HFFc6 (cell line): ENCODE measurements around the gene BRAF. TPM values are rescaled to one million over a fixed set of nuclear protein-coding genes. Genes with fewer than 3 reads are reported as not detected.
"Not testable (repeated sequence)": the region's sequence is repeated elsewhere in the genome, so short reads cannot be mapped to it uniquely, and the experiment has no call there.

Experiments
- DNase-seq: peaks from one replicate; pipeline ENCODE4 v3.0.0-alpha.2; 2018
- H3K27ac Mint-ChIP-seq: 2 replicates; pipeline ENCODE4 v1.8.0; 2020; ENCODE audit warnings: mild to moderate bottlenecking, mixed read lengths
- H3K27me3 Mint-ChIP-seq: 2 replicates; pipeline ENCODE4 v1.8.0; 2021; ENCODE audit warnings: mild to moderate bottlenecking, moderate library complexity, mixed read lengths; ENCODE audit not compliant: insufficient read depth
- H3K36me3 Mint-ChIP-seq: 2 replicates; pipeline ENCODE4 v1.8.0; 2021; ENCODE audit warnings: low read depth, mixed read lengths
- H3K4me1 Mint-ChIP-seq: 2 replicates; pipeline ENCODE4 v1.8.0; 2020; ENCODE audit warnings: low read depth, mixed read lengths
- H3K4me3 Mint-ChIP-seq: 2 replicates; pipeline ENCODE4 v1.8.0; 2020; ENCODE audit warnings: mild to moderate bottlenecking, moderate library complexity, mixed read lengths
- H3K9me3 Mint-ChIP-seq: 2 replicates; pipeline ENCODE4 v1.8.0; 2020; ENCODE audit warnings: mild to moderate bottlenecking, mixed read lengths
- total RNA-seq, 6 experiments: library from RNA; stranded (reverse); fragmentation: NEBNext Ultra II Directional; extraction: Animal tissue kit (Norgen Biotek cat#: 25700); gene quantifications; 2 replicates in 1 of 6; 3 replicates in 5 of 6; pipeline ENCODE4 v1.2.3, GENCODE V29; 2021
- TF ChIP-seq, protein P1 (sequence below): fragments of 200-600 bp; sonication (generic); IDR thresholded peaks from 2 replicates; pipeline ENCODE4 v1.5.0; 2021; ENCODE audit warnings: antibody characterized with exemption, mild to moderate bottlenecking

The BRAF gene
- total RNA-seq, 6 experiments from 2014 or later = 20.3 to 24.2 (median 22.8) TPM

DNA sequence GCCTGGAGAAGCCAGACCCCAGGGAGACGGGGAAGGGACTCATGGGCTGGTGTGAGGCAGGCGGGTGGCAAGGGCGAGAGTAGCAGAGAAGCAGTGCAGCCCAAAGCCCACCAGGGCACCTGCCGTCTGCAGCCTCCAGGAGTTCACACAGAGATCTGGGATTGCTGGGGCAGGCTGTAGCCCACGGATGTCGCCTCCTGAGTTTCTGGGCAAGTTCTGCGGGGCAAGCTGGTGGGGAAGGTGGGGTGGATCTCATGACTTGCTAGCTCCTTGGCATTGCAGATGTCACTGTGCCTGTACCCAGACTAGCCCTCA, 246.0 kb downstream of the BRAF start:
- TF ChIP-seq, protein P1, sequence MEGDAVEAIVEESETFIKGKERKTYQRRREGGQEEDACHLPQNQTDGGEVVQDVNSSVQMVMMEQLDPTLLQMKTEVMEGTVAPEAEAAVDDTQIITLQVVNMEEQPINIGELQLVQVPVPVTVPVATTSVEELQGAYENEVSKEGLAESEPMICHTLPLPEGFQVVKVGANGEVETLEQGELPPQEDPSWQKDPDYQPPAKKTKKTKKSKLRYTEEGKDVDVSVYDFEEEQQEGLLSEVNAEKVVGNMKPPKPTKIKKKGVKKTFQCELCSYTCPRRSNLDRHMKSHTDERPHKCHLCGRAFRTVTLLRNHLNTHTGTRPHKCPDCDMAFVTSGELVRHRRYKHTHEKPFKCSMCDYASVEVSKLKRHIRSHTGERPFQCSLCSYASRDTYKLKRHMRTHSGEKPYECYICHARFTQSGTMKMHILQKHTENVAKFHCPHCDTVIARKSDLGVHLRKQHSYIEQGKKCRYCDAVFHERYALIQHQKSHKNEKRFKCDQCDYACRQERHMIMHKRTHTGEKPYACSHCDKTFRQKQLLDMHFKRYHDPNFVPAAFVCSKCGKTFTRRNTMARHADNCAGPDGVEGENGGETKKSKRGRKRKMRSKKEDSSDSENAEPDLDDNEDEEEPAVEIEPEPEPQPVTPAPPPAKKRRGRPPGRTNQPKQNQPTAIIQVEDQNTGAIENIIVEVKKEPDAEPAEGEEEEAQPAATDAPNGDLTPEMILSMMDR = no peak
- no peak for DNase-seq
- Mint-ChIP-seq H3K27me3 (no peaks in the 10 kb centered on the region; the same call in 1 of the 2 replicates), H3K4me3 (no peak overlapping the region), H3K27ac (no peak overlapping the region), H3K4me1 (peaks cover 20% of the 10 kb centered on the region), H3K36me3 (peaks cover 12% of the 10 kb centered on the region), H3K9me3 (no peaks in the 10 kb centered on the region)

DNA sequence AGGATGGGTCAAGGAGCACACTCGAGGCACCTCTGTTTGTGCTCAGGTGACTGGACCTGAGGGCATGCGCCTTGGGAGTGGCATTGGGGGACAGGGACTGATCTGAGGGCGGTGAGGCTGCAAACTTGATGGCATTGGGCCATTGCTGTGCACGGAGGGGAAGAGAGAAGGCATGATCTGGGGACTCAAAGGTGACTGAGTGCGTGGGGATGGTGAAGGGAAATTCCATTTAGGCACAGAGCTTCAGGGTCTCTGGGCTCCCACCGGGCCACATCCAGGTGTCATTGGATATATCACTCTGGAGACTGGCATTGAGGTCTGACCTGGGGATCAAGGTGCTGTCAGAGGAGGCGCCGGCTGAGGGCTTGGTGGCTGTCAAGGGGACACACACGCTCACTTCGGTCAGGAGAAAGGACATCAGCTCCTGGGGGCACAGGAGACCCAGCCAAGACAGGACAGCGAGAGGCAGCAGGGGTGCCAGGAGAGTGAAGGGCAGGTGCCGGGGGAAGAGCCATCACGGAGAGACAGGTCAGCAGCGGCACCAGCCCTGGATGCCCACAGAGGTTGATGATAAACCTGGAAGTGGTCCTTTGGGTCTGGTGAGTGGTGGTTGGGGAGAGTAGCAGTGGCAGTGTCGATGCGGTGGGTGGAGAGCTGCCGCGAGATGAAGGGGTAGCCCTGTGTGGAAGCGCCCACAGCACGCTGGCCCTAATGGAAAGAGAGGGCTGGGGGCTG, 246.5 kb downstream of the BRAF start:
- TF ChIP-seq, protein P1 = no peak
- Mint-ChIP-seq H3K27me3 (no peaks in the 10 kb centered on the region; the same call in 1 of the 2 replicates), H3K27ac (no peak overlapping the region), H3K4me3 (no peak overlapping the region), H3K4me1 (peaks cover 24% of the 10 kb centered on the region), H3K9me3 (no peaks in the 10 kb centered on the region), H3K36me3 (peaks cover 12% of the 10 kb centered on the region)
- no peak for DNase-seq

DNA sequence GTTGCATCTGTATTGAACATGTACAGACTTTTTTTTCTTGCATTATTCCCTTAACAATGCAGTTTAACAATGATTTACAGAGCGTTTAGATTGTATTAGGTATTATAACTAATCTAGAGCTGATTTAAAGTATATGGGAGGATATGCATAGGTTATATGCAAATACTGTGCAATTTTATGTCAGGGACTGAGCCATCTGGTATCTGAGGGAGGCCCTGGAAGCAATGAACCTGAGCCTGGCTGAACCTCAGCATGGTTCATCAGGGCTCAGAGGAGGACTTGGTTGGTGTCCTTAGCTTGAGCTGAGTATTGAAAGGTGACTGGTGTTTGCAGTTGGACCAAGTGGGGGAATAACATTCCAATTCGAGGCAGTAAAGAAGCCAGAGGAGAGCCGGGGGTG, 247.2 kb downstream of the BRAF start:
- Mint-ChIP-seq H3K9me3 (no peaks in the 10 kb centered on the region), H3K36me3 (peaks cover 12% of the 10 kb centered on the region), H3K4me1 (peaks cover 24% of the 10 kb centered on the region), H3K4me3 (no peak overlapping the region), H3K27me3 (no peaks in the 10 kb centered on the region; the same call in 1 of the 2 replicates), H3K27ac (no peak overlapping the region)
- DNase-seq = no peak
- TF ChIP-seq, protein P1 = no peak

GRCh38 chr7:140676956-140677355, 247.8 kb downstream of the BRAF start:
- DNase-seq, H3K27me3 Mint-ChIP-seq, H3K27ac Mint-ChIP-seq, H3K9me3 Mint-ChIP-seq, H3K4me3 Mint-ChIP-seq: not testable (repeated sequence)
- H3K4me1 Mint-ChIP-seq = peaks cover 29% of the 10 kb centered on the region
- peaks cover 12% of the 10 kb centered on the region for H3K36me3 Mint-ChIP-seq

- Mint-ChIP-seq H3K9me3 (no peaks in the 10 kb centered on the region), H3K4me1 (peaks cover 29% of the 10 kb centered on the region), H3K36me3 (peaks cover 12% of the 10 kb centered on the region), H3K27me3 (no peaks in the 10 kb centered on the region; the same call in 1 of the 2 replicates), H3K27ac (no peak overlapping the region), H3K4me3 (no peak overlapping the region)
- DNase-seq = no peak
- TF ChIP-seq, protein P1 = no peak
Measured at GRCh38 chr7:140676306-140676705, 248.4 kb downstream of the BRAF start.

DNA sequence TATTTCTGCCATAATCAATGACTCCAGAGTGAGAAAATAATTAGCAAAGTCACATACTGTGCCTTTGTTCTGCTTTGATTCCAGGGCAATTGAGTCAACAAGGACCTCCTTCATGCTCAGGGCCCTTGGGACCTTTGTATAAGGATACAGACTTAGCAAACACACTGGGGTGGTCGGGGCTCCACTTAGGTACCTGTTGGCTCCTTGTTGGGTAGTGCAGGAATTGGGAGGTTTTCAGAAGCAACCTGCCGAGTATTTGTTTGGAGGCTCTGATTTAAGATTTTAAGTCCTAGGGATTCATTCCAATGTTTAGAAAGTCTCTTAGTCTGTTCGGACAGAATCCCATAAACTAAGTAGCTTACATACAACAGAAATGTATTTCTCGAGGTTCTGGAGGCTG, 249.0 kb downstream of the BRAF start:
- peak overlapping the region; percentile 19; the same call in 1 of the 2 replicates for H3K27ac Mint-ChIP-seq

More for the DNA sequence above, 249.0 kb downstream of the BRAF start:
- TF ChIP-seq, protein P1 = no peak
- DNase-seq = no peak
- Mint-ChIP-seq H3K27me3 (no peaks in the 10 kb centered on the region; the same call in 1 of the 2 replicates), H3K4me3 (no peak overlapping the region), H3K4me1 (peaks cover 29% of the 10 kb centered on the region), H3K36me3 (peaks cover 8% of the 10 kb centered on the region), H3K9me3 (no peaks in the 10 kb centered on the region)
